Hepatocyte (in vitro differentiated cells): Measurements from ENCODE around the gene CEP85L.

ENCODE experiments used
- EZH2phosphoT487 ChIP-seq: fragments of 200-600 bp; sonication (generic); IDR thresholded peaks from one replicate; pipeline ENCODE4 v1.6.1; 2018; ENCODE audit warnings: antibody characterized with exemption, mild to moderate bottlenecking, low read depth, moderate library complexity; ENCODE audit not compliant: unreplicated experiment, severe bottlenecking
- TF ChIP-seq, protein P1 (sequence below): fragments of 200-600 bp; sonication (generic); IDR thresholded peaks from 2 replicates; pipeline ENCODE4 v1.5.1; 2016; ENCODE audit warnings: antibody characterized with exemption, mild to moderate bottlenecking; ENCODE audit not compliant: poor library complexity

GRCh38 chr6:118675225-118675624 is 23.8 kb upstream of the CEP85L start:
- no peak for TF ChIP-seq EZH2phosphoT487
- TF ChIP-seq, protein P1, sequence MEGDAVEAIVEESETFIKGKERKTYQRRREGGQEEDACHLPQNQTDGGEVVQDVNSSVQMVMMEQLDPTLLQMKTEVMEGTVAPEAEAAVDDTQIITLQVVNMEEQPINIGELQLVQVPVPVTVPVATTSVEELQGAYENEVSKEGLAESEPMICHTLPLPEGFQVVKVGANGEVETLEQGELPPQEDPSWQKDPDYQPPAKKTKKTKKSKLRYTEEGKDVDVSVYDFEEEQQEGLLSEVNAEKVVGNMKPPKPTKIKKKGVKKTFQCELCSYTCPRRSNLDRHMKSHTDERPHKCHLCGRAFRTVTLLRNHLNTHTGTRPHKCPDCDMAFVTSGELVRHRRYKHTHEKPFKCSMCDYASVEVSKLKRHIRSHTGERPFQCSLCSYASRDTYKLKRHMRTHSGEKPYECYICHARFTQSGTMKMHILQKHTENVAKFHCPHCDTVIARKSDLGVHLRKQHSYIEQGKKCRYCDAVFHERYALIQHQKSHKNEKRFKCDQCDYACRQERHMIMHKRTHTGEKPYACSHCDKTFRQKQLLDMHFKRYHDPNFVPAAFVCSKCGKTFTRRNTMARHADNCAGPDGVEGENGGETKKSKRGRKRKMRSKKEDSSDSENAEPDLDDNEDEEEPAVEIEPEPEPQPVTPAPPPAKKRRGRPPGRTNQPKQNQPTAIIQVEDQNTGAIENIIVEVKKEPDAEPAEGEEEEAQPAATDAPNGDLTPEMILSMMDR = no peak
